ENCODE results near the gene TUBA4B.

TUBA4B gene

GRCh38 chr2:219252900-219253752 lies at the start of gene TUBA4B:
Gene TUBA4B (plus strand): TSS chr2:219253243. CDS start chr2:219253408, 165 bp downstream.
- in situ Hi-C loops (cut with MboI; ENCODE audit: low sequenced_read_pairs) = no loop called here

- in situ Hi-C loops (cut with MboI; ENCODE audit: low sequenced_read_pairs) = no loop called here
These were observed 48.4 kb upstream of the TUBA4B start for GRCh38 chr2:219204425-219205164.

DNA sequence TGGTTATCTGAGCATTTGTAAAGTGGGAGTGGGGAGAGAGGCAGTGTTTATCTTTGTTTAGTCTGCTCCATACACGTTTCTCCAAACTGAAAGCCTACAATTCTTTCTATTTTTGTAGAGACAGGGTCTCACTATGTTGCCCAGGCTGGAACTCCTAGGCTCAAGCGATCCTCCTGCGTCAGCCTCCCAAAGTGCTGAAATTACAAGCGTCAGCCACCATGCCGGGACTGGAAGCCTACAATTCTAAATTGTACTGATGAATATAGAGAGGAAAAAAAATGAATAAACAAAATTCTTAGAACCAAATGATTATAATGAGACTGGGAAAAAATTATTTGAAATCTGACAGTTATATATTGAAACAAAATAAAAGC lies 47.9 kb upstream of the TUBA4B start:
- in situ Hi-C loops (cut with MboI; ENCODE audit: low sequenced_read_pairs) = no loop called here

DNA sequence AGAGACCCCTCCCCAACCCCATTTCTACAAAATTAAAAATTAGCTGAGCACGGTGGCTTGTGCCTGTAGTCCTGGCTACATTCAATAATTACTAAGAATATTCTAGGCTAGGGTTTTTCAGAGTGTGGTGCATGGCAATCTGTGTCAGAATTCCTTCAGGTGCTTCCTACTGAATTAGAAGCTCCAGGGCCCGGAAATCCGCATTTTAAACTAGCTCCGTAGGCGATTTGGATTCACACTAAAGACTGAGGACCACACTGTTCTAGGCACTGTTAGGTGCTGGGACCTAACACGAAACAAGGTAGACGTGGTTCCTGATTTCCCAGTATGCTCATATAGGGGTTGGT lies 47.1 kb upstream of the TUBA4B start:
- in situ Hi-C loops (cut with MboI; ENCODE audit: low sequenced_read_pairs) = no loop called here

GRCh38 chr2:219206328-219207133 lies 46.5 kb upstream of the TUBA4B start, which contains the start of gene ZFAND2B:
Gene ZFAND2B (plus strand): TSS chr2:219206782. CDS start chr2:219206988, 206 bp downstream.
- in situ Hi-C loops (cut with MboI; ENCODE audit: low sequenced_read_pairs) = no loop called here

DNA sequence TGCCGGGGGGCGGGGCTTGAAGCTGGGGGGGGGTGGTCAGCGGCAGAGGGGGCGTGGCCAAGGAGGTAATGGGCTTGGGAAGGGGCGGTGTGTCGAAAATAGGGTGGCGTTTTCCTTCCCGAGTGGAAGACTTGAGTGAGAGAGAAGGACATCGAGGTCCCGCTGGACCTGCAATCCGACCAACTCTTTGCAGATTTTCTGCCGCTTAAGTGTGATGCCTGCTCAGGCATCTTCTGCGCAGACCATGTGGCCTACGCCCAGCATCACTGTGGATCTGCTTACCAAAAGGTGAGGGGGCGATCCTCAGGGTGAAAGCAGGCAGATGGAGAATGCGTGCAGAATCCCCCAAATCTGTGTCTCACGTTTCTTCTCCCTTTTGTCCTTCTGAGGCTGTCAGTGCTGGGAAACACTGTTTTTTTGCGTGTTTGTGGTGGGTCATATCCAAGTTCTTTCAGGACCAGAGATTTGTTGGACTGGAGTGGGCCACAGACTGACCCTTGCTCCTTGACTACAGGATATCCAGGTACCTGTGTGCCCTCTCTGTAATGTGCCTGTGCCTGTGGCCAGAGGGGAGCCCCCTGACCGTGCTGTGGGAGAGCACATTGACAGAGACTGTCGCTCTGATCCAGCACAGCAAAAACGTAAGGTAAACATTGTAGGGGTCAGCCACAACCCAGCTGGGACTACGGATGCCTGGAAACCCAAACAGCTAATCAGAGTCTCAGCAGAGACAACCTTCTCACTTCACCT lies 45.7 kb upstream of the TUBA4B start:
- in situ Hi-C loops (cut with MboI; ENCODE audit: low sequenced_read_pairs) = no loop called here

DNA sequence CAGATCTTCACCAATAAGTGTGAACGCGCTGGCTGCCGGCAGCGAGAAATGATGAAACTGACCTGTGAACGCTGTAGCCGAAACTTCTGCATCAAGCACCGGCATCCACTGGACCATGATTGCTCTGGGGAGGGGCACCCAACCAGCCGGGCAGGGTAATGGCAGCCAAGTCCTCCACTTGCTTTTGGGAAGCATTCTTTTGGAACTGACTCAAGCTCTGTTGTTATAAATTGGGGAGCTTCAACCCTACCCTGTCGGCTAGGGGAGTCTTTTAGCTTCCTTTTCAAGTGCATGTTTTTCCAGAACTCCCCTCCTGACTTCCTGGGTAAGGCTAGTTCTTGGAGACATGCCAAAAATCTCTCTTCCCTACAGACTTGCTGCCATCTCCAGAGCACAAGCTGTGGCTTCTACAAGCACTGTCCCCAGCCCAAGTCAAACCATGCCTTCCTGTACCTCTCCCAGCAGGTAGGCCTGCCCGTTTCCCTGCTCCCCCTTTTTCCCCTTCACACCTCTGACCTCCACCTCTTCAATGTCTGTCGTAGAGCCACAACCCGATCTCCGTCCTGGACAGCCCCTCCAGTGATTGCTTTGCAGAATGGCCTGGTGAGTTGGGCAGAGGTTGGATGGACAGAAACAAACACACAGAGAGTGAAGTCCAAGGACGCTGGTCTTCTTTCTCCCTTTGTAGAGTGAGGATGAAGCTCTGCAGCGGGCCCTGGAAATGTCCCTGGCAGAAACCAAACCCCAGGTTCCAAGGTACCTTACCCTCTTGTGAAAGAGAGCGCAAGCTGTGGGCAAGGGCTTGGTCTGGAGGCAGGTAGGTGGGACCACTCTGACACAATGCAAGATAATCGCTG lies 44.9 kb upstream of the TUBA4B start:
- in situ Hi-C loops (cut with MboI; ENCODE audit: low sequenced_read_pairs) = no loop called here

DNA sequence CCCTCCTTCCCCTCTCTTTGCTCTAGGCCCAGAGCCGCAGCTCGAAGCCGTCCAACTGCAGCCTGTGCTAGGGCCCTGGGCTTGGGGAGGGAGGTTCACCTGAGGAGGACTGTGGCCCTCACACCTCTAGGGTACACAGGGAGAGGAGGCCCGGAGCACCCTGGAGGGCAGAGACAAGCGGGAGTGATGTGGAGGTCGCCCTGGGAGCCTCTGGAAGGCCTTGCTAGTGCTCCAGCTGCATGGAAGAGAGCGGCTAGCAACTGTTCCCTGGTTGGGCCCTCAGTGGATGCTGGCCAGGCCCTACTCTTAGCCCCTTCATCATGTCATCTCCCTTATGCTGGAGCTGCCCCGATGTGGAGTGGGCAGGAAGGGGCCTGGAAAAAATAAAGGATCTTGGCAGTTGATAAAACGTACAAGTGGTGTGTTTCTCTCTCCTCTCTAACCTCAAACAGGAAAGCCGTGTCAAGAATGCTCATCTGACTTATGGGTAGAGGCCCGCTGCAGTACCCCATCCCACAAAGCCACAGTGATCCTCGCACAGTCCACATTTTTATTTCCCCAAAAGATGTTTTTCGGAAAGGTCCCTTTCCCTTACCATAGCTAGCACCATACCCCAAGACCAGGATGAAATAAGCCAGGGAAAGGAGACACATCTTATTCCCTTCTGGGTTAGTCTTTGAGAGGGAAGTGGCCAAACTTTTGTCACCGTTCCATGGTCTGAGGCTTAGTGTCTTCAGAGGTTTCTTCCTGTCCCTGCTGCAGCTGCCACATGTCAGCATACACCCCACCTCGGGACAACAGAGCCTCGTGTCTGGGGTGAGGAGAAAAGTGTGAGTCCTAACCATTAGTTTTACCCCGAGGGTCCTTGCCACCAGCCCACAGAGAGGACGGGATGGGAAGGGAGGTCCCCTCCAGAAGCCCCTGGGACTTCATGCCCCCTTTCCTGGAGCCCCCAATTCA lies 43.5 kb upstream of the TUBA4B start:
- in situ Hi-C loops (cut with MboI; ENCODE audit: low sequenced_read_pairs) = no loop called here

- in situ Hi-C loops (cut with MboI; ENCODE audit: low sequenced_read_pairs) = no loop called here
These were observed 42.7 kb upstream of the TUBA4B start for GRCh38 chr2:219210196-219210885.

GRCh38 chr2:219210886-219211362 lies 42.1 kb upstream of the TUBA4B start:
- in situ Hi-C loops (cut with MboI; ENCODE audit: low sequenced_read_pairs) = no loop called here

- in situ Hi-C loops (cut with MboI; ENCODE audit: low sequenced_read_pairs) = no loop called here
These were observed 40.0 kb upstream of the TUBA4B start for GRCh38 chr2:219213026-219213415.

GRCh38 chr2:219213486-219214071 lies 39.5 kb upstream of the TUBA4B start:
- in situ Hi-C loops (cut with MboI; ENCODE audit: low sequenced_read_pairs) = no loop called here

DNA sequence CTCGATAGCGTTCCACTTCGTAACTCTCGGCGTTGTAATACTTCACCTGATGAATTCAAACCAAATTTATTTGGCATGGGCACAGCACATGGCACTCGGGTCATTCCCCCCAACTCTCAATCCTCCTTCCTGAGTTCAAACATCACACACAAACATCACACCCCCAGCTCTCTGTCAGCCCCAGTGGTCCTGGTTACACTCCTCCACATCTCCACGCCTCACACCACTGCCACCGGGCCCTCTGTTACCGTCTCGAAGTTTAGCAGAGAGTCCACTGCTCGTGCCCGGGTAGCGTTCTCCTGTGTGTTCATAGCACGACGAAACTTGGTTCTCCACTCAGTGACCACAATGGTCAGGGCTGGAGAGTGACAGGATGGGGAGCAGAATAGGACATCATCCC lies 38.9 kb upstream of the TUBA4B start:
- in situ Hi-C loops (cut with MboI; ENCODE audit: low sequenced_read_pairs) = no loop called here

DNA sequence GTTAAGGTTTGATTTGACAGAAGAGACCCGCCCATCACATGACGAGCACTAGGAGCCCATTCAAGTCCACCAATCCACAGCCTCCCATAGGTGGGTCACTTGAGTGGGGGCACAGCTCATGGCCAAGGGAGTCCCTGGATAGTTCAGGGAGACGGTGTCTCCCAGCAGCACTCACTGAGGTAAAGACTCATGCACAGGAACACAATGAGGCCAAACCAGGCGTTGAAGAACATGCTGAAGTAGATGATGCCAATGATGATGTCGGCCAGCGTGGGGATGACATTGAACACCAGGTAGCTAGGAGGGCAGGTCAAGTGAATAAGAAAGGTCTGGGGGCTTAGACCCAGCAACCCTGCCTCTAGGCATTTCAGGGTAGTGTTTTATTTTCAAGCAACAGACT lies 38.3 kb upstream of the TUBA4B start:
- in situ Hi-C loops (cut with MboI; ENCODE audit: low sequenced_read_pairs) = no loop called here

- in situ Hi-C loops (cut with MboI; ENCODE audit: low sequenced_read_pairs) = no loop called here
These were observed 37.0 kb upstream of the TUBA4B start for GRCh38 chr2:219215871-219216534.

GRCh38 chr2:219216535-219216915 lies 36.5 kb upstream of the TUBA4B start:
- in situ Hi-C loops (cut with MboI; ENCODE audit: low sequenced_read_pairs) = no loop called here

DNA sequence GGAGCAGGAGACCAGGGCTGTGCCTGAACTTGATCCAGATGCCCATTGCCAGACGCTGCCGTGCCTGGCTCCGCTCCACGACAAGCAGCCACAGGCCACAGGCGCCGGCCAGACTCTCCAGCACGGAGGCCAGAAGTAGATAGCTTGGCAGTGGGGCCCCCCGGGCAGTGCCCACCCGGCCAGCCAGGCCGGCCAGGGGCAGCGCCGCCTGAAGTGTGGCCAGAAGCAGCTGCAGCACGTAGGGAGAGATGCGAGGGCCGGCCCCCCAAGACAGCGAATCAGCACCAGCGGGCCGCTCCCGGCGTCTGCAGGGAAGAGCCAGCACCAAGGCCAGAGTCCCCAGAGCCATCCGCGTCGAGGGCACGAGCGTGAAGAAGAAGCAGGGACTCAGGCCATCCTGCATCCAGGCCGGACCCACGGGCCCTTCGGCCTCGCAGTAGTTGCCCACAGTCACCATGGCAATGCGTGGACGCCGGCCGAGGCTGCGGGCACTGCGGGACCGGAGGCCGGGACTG lies 34.8 kb upstream of the TUBA4B start:
- in situ Hi-C loops (cut with MboI; ENCODE audit: low sequenced_read_pairs) = no loop called here

All from HL-60/S4 treated with phorbol 12-myristate 13-acetate at 8.2 ng/mL for 4 days and 3 days (cell line).